GM12872 (cell line): Measurements from ENCODE around the gene PDC.

Source experiments
- CTCF ChIP-seq: IDR thresholded peaks from 3 replicates; pipeline ENCODE4 v1.5.1; 2011; ENCODE audit warnings: low read depth, mild to moderate bottlenecking, low read length, moderate library complexity; ENCODE audit not compliant: insufficient read depth

PDC gene

GRCh38 chr1:186463926-186464325 is 3.0 kb upstream of the PDC start:
- no peak for TF ChIP-seq CTCF

GRCh38 chr1:186463511-186463910 is 2.6 kb upstream of the PDC start:
- no peak for TF ChIP-seq CTCF

GRCh38 chr1:186456729-186457255 is 4.1 kb downstream of the PDC start:
- no peak for TF ChIP-seq CTCF

- no peak for TF ChIP-seq CTCF
These were observed 5.9 kb downstream of the PDC start for GRCh38 chr1:186454981-186455380.

GRCh38 chr1:186446152-186446551 is 14.8 kb downstream of the PDC start:
- TF ChIP-seq CTCF = no peak

GRCh38 chr1:186443638-186444037 is 17.3 kb downstream of the PDC start:
- TF ChIP-seq CTCF = no peak

- no peak for TF ChIP-seq CTCF
These were observed 18.1 kb downstream of the PDC start for GRCh38 chr1:186442651-186443375.

GRCh38 chr1:186440584-186440983 is 20.3 kb downstream of the PDC start:
- TF ChIP-seq CTCF = no peak
